GM08714 (cell line): ENCODE measurements around the gene RNF208.
A peak's percentile ranks its signal among the peaks of the same experiment; 100 is the strongest.

Experiments used
- H3K4me3 ChIP-seq: fragments of 200-500 bp; sonication (Bioruptor generic); 2 replicates; pipeline ENCODE4 v1.5.1; 2014; ENCODE audit warnings: mild to moderate bottlenecking, low read length, inconsistent platforms
- ZNF274 ChIP-seq: IDR thresholded peaks from 2 replicates; pipeline ENCODE4 v1.6.1; 2012; ENCODE audit warnings: mild to moderate bottlenecking, low read depth, low read length

RNF208 gene

DNA sequence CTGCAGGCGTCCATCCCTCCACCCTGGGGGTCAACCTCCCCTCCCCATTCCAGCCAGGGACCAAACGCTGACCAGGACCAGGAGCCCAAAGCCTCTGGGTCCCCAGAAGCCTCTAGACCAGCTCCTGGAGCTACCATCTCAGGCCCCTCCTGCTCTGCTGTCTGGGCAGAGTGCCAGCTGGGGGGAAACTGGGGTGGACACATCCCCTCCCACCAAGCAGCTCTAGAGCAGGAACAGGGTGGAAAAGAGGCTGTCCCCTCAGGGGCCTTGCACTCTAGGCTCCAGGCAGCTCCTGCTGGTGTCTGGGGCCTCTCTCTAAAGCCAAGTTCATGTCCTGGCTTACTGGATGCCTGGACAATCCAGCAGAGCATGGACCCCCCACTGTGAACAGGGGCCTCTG, 29.2 kb downstream of the RNF208 start:
- no peak overlapping the region for H3K4me3 ChIP-seq
- TF ChIP-seq ZNF274, result no peak

- no peak for TF ChIP-seq ZNF274
- no peak overlapping the region for H3K4me3 ChIP-seq
Measured at GRCh38 chr9:137192448-137192780, 29.6 kb downstream of the RNF208 start.

DNA sequence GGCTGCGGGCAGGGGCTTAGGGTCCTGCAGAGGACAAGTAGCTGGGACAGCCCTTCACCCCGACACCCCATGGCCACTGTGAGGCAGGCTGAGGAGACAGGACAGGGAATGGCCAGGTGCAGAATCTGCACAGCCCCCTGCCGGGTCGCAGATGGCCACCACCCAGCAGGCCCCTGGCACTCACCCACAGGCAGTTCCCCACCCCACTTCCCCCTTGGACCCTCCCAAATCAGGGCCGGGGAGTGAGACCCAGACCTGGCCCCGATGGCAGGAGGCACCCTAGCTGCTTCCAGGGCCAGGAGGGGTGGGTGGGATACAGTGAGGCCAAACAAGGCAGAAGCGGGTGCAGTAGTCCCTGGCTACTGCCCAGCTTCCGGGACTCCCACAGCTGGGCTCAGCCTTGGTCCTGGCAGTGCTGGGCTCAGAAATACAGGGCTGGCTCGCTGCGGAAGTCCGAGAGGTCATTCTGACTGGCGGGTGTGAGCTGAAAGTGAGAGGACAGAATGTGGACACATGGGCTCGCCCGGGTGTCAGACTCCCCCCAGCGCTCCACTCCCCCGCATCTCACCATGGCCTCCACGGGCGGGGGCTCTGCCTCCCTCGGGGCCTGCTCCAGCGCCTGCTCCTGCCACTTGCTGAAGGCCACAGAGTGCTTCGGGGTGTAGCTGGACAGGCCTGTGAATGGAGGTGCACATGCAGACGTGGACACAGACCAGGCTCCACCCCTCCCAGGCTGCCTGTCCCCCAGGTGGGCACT, 30.2 kb downstream of the RNF208 start:
- TF ChIP-seq ZNF274, result no peak
- no peak overlapping the region for H3K4me3 ChIP-seq

DNA sequence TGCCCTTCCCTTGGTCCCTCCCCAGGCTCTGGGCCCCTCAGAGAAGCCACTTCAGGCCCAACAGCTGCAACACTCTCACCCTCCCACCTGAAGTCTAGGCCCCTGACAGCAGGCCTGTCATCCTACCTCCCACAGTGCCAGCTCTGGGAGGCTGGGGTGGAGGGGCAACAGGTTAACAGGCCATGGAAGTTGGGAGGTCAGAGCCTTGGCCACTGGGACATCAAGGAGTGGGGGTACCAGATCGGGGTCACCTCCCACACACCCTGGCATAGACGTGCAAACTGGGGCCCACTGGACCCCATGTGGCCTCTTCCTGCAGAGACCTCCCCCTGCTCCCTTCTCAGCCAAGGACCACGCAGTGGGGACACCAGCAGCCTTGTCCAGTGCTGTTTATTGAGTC, 30.8 kb downstream of the RNF208 start:
- no peak for TF ChIP-seq ZNF274
- H3K4me3 ChIP-seq, result no peak overlapping the region

DNA sequence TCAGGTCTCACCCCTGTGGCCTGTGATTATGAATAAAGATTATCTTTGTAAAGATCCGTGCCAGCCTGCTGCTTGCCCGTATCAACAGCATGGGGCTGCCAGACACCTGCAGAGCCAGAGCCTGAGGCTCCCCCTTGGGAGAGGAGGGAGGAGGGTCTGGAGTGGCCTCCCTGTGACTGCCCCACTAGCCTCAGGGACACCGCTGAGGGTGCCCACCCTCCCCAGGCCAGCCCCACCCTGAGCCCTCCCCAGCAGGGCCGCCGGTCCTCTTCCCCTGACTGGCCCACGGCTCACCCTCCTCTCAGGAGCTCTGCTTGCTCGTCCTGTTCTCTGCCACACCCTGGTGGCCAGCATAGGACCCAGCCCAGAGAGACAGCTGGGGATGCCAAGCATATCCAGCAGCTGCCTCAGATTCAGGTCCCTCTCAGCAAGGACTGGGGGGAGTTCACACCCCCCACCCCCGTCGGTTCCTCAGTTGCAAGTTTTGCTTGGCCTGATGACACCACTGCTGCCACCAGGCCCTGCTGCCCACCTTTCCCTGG, 31.7 kb downstream of the RNF208 start:
- H3K4me3 ChIP-seq, result no peak overlapping the region
- TF ChIP-seq ZNF274, result no peak

DNA sequence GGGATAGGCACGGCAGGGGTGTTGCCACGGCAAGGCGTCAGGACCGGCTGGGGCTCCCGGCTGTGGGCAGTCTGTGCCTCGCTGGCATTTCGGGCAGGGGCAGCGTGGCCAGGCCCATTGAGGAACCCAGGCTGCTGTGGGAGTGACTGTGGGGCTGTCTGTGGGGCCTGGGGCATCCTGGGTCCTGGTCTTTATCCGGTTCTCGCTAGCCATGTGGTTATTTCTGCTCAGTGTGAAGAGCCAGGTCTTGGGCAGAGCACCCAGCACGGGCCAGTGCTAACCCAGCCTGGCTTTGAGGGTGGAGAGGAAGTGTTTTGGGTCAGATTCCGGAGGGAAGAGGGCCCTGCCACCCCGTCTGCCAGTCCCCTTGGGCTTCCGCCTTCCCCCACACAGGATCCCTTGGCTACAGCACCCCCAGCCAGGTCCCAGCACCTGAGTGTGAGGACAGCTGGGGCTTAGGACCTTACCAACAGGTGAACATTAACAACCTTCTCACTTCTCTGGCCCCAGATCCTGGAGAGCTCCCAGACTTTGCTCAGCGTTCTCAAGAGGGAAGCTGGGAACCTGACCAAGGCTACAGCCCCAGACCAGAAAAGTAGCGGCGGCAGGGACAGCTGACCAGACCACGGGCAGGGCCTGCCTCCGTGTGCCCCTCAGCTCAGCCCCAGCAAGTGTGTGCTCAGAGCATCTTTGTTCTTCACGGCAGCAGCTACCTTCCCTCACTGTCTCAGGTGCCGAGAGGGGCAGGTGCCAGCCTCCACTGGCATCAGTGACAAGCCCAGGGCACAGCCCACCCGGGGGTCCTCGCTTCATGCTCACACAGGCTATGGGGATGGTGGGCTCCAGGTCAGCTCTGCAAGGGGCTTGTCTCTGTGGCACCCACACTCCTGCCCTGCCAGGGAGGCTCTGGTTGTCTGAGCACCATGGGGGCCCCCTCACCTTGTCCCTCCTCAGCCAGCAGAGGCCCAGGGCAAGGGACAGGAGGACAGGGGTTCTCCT, 32.4 kb downstream of the RNF208 start:
- TF ChIP-seq ZNF274, result no peak
- peak overlapping the region; percentile 80; the same call in 1 of the 2 replicates for H3K4me3 ChIP-seq

DNA sequence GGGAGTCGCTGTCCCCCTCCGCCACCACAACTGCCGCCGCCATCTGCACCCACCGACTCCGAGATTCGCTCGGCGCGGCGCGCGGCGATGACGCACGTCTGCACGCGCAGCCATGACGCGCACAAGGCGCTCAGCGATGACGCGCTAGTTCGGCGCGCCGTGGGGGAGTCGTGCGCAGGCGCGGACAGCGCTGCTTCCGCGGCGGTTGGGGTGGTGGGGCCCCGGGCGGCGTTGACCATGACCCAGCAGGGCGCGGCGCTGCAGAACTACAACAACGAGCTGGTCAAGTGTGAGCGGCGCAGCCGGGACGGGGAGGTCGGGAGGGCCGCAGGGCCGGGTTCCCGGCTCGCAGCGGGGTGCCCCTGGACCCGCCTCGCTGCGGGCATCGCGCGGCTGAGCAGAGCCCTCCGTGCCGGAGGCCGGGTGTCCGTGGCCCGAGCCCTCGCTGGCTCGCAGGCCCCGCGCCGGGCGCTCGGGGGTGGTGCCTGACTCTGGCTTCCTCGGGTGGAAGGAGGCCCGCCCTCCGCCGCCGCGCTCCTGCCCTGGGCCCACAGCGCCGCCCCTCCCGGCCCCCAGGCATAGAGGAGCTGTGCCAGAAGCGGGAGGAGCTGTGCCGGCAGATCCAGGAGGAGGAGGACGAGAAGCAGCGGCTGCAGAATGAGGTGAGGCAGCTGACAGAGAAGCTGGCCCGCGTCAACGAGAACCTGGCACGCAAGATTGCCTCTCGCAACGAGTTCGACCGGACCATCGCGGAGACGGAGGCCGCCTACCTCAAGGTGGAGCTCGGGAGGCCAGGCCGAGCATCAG, 33.3 kb downstream of the RNF208 start, which contains the start of the genes ANAPC2 and SSNA1:
Gene ANAPC2 (minus strand): TSS at position 71 of the 807 bp plus-strand sequence. CDS start 28 bp downstream, at position 43.
Gene SSNA1 (plus strand): TSS at position 187 of the 807 bp plus-strand sequence. CDS start 51 bp downstream, at position 238.
- TF ChIP-seq ZNF274, result no peak
- H3K4me3 ChIP-seq, result peak within 1 kb of the TSS; percentile 80

DNA sequence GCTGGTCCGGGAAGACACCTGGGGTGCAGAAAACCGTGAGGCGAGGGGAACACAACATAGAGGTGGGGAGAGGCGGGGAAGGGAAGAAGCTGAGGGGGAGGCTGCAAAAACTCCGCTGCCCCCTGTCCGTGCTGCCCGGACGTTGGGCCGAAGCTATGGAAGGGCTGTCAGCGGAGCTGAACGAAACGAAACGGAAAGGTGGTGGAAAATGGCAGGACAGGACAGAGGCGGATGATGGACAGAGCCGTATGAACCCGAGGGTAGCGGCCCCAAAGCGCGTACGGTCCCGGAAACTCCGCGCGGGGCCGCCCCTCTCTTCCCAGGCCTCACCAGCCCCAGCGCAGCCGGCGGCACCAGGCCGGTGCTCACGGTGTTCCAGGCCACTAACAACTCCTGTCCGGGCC, 34.0 kb downstream of the RNF208 start:
- H3K4me3 ChIP-seq, result peak overlapping the region; percentile 80
- no peak for TF ChIP-seq ZNF274

- H3K4me3 ChIP-seq, result peak overlapping the region; percentile 80
- TF ChIP-seq ZNF274, result no peak
Measured at GRCh38 chr9:137187386-137187785, 34.7 kb downstream of the RNF208 start.

DNA sequence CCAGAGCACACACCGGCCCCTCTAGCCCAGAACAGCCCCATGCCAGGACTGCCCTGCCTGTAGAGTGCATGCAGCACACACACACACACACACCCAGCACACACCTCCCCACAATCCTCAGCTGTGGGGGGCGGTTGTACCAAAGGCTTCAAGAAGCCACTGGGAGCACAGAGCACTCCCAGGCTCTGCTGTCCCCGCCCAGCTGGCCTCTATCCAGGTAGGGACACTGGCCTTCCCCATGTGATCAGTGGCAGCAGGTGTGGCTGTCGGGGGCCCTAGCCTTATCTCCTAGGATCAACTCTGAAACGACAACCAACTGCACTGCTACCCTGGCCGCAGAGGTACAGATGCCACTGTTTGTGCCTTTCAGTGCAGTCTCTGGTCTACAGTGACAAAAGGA, 35.7 kb downstream of the RNF208 start:
- H3K4me3 ChIP-seq, result no peak overlapping the region

GRCh38 chr9:137185921-137186320, 36.1 kb downstream of the RNF208 start:
- TF ChIP-seq ZNF274, result no peak

More for the DNA sequence above, 35.7 kb downstream of the RNF208 start:
- TF ChIP-seq ZNF274, result no peak

GRCh38 chr9:137184881-137185660, 37.0 kb downstream of the RNF208 start:
- TF ChIP-seq ZNF274, result no peak

More at GRCh38 chr9:137185921-137186320, 36.1 kb downstream of the RNF208 start:
- no peak overlapping the region for H3K4me3 ChIP-seq

More at GRCh38 chr9:137184881-137185660, 37.0 kb downstream of the RNF208 start:
- no peak overlapping the region for H3K4me3 ChIP-seq
